Inferior parietal cortex (tissue), 1 donor: ENCODE measurements around the gene NISCH.
"Not testable (repeated sequence)": the region's sequence is repeated elsewhere in the genome, so short reads cannot be mapped to it uniquely, and the experiment has no call there.

Experiments
- DNase-seq: peaks from one replicate; pipeline ENCODE4 v3.0.0-alpha.2; 2016; ENCODE audit errors: extremely low spot score

NISCH gene

GRCh38 chr3:52514576-52514975 lies 59.2 kb downstream of the NISCH start:
- no peak for DNase-seq

- no peak for DNase-seq
These were observed 59.8 kb downstream of the NISCH start for GRCh38 chr3:52515192-52515591.

GRCh38 chr3:52516509-52517195 lies 61.2 kb downstream of the NISCH start:
- DNase-seq: no peak

GRCh38 chr3:52517796-52518722 lies 62.7 kb downstream of the NISCH start:
- DNase-seq: no peak

- no peak for DNase-seq
These were observed 63.5 kb downstream of the NISCH start for GRCh38 chr3:52518723-52519444.

GRCh38 chr3:52519445-52520140 lies 64.2 kb downstream of the NISCH start:
- DNase-seq: no peak

- no peak for DNase-seq
These were observed 64.8 kb downstream of the NISCH start for GRCh38 chr3:52520141-52520667.

GRCh38 chr3:52520716-52521487 lies 65.5 kb downstream of the NISCH start:
- no peak for DNase-seq

- no peak for DNase-seq
These were observed 66.1 kb downstream of the NISCH start for GRCh38 chr3:52521488-52521824.

- DNase-seq: no peak
These were observed 66.7 kb downstream of the NISCH start for GRCh38 chr3:52521881-52522650.

GRCh38 chr3:52522651-52523251 lies 67.3 kb downstream of the NISCH start:
- DNase-seq: no peak

GRCh38 chr3:52523386-52524257 lies 68.2 kb downstream of the NISCH start:
- DNase-seq: no peak

- no peak for DNase-seq
These were observed 68.9 kb downstream of the NISCH start for GRCh38 chr3:52524258-52524751.

- DNase-seq: no peak
These were observed 69.6 kb downstream of the NISCH start for GRCh38 chr3:52524752-52525679.

- no peak for DNase-seq
These were observed 70.5 kb downstream of the NISCH start for GRCh38 chr3:52525680-52526561.

- not testable (repeated sequence) for DNase-seq
These were observed 71.3 kb downstream of the NISCH start for GRCh38 chr3:52526671-52527038.
